Esophagus squamous epithelium (tissue), 4 donors: ENCODE measurements around the gene SYT9.

Source experiments
- POLR2A ChIP-seq, 4 donors: fragments of 450-650 bp; IDR thresholded peaks; one replicate each; pipeline ENCODE4 v1.6.1; 2017; ENCODE audit warnings: antibody characterized with exemption in 4 of 4, mild to moderate bottlenecking in 4 of 4, moderate library complexity in 3 of 4
- TF ChIP-seq, protein P1 (sequence below), 6 experiments: fragments of 450-650 bp in 4 of 6; fragments of 200-600 bp in 2 of 6; sonication (generic) in 2 of 6; IDR thresholded peaks; one replicate each; pipeline ENCODE4 v1.5.1; 2016 to 2019; ENCODE audit warnings: antibody characterized with exemption in 6 of 6, mild to moderate bottlenecking in 4 of 6, moderate library complexity in 4 of 6

GRCh38 chr11:7508087-7508486 is 256.4 kb downstream of the SYT9 start:
- TF ChIP-seq, protein P1, sequence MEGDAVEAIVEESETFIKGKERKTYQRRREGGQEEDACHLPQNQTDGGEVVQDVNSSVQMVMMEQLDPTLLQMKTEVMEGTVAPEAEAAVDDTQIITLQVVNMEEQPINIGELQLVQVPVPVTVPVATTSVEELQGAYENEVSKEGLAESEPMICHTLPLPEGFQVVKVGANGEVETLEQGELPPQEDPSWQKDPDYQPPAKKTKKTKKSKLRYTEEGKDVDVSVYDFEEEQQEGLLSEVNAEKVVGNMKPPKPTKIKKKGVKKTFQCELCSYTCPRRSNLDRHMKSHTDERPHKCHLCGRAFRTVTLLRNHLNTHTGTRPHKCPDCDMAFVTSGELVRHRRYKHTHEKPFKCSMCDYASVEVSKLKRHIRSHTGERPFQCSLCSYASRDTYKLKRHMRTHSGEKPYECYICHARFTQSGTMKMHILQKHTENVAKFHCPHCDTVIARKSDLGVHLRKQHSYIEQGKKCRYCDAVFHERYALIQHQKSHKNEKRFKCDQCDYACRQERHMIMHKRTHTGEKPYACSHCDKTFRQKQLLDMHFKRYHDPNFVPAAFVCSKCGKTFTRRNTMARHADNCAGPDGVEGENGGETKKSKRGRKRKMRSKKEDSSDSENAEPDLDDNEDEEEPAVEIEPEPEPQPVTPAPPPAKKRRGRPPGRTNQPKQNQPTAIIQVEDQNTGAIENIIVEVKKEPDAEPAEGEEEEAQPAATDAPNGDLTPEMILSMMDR (IDR thresholded peaks at IDR 0.05), result no peak
- no peak for TF ChIP-seq POLR2A (IDR thresholded peaks at IDR 0.05)
